Testis (tissue), 3 donors: ENCODE results near the gene CALML6. TPM values are rescaled to one million over a fixed set of nuclear protein-coding genes. Genes with fewer than 3 reads are reported as not detected.

Source experiments
- DNase-seq: peaks from one replicate; pipeline ENCODE4 v3.0.0-alpha.2; 2019
- H3K27ac ChIP-seq, 2 donors: fragments of 200-600 bp; sonication (generic); one replicate each; pipeline ENCODE4 v1.5.1; 2019
- H3K27me3 ChIP-seq: fragments of 200-600 bp; sonication (generic); one replicate; pipeline ENCODE4 v1.5.1; 2019
- H3K36me3 ChIP-seq: fragments of 200-600 bp; sonication (generic); one replicate; pipeline ENCODE4 v1.5.1; 2017; ENCODE audit warnings: low read depth; ENCODE audit errors: missing control alignments
- H3K4me1 ChIP-seq: fragments of 200-600 bp; sonication (generic); one replicate; pipeline ENCODE4 v1.5.1; 2019
- H3K4me3 ChIP-seq, 2 donors: fragments of 200-600 bp; sonication (generic); one replicate each; pipeline ENCODE4 v1.5.1; 2017 to 2019
- H3K9me3 ChIP-seq: fragments of 200-600 bp; sonication (generic); one replicate; pipeline ENCODE4 v1.5.1; 2017
- POLR2A ChIP-seq: fragments of 450-650 bp; IDR thresholded peaks from one replicate; pipeline ENCODE4 v1.6.1; 2017; ENCODE audit warnings: antibody characterized with exemption, mild to moderate bottlenecking, moderate library complexity
- WGBS, 2 donors: methylation state at CpG; one replicate each; pipeline ENCODE4 v1.1.5; 2018; 5-methylcytosine and 5-hydroxymethylcytosine counted together
- intact Hi-C: fragments of 100-400 bp; cut with DNase I; formaldehyde crosslinking; loops from one replicate; pipeline ENCODE4 v1.15.1; 2023; ENCODE audit warnings: low total_unique reads
- polyA plus RNA-seq: library from polyadenylated mRNA; stranded (reverse); fragments of 350-450 nt; fragmentation: Illumina TruSeq; extraction: RNeasy Lipid Tissue Mini Kit (QIAGEN cat#74804); gene quantifications from one replicate; pipeline ENCODE4 v1.2.3, GENCODE V29; 2014; ENCODE audit warnings: low read depth, low replicate concordance; ENCODE audit not compliant: insufficient read depth
- total RNA-seq, 2 donors: library from RNA; depleted of rRNA; stranded (reverse); fragments of >200 nt; gene quantifications; one replicate each; pipeline ENCODE4 v1.2.3, GENCODE V29; 2016
- TF ChIP-seq, protein P1 (sequence below), 3 experiments: fragments of 450-650 bp in 2 of 3; fragments of 200-600 bp in 1 of 3; sonication (generic) in 1 of 3; IDR thresholded peaks; one replicate each; pipeline ENCODE4 v1.5.1; 2016 to 2019; ENCODE audit warnings: antibody characterized with exemption in 3 of 3, mild to moderate bottlenecking in 2 of 3, moderate library complexity in 1 of 3

CALML6 gene
- total and polyA plus RNA-seq, 3 donors from 2014 or later: 0.96 to 2.1 (median 1.2) TPM

DNA sequence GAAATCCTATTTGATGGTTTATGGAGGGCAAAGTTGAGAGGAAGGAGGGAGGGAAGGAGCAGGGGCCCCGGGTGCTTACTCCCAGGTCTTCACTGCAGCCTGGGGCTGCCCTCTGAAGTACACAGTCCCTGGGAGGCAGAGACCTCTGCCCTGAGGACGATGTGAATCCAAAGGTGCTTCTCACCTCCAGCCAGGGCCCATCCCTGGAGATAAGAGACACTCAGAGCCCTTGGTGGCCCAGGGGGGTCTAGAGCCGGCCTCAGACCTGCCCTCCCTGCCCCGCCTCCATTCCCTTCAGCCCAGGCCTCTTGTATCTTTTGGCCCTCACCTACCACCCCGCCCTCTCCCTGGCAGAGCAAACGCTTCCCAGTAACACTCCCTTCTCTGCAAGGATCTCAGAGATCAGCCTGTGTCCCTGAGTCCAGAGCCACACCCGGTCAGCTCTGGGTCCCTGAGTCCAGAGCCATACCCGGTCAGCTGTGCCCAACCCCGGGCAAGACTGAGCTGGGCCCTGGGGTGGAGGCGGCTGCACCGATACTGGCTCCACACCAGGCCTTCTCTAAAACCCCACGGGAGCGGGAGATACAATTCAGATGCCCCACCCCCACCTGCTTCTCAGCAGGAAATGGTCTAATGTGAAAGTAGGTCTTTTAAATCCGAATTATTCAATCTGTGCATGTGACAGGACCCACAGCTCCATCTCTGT is 20.6 kb upstream of the CALML6 start:
- TF ChIP-seq, protein P1, sequence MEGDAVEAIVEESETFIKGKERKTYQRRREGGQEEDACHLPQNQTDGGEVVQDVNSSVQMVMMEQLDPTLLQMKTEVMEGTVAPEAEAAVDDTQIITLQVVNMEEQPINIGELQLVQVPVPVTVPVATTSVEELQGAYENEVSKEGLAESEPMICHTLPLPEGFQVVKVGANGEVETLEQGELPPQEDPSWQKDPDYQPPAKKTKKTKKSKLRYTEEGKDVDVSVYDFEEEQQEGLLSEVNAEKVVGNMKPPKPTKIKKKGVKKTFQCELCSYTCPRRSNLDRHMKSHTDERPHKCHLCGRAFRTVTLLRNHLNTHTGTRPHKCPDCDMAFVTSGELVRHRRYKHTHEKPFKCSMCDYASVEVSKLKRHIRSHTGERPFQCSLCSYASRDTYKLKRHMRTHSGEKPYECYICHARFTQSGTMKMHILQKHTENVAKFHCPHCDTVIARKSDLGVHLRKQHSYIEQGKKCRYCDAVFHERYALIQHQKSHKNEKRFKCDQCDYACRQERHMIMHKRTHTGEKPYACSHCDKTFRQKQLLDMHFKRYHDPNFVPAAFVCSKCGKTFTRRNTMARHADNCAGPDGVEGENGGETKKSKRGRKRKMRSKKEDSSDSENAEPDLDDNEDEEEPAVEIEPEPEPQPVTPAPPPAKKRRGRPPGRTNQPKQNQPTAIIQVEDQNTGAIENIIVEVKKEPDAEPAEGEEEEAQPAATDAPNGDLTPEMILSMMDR (IDR thresholded peaks at IDR 0.05): no peak
- no peak for TF ChIP-seq POLR2A
- H3K9me3 ChIP-seq: no peaks in the 10 kb centered on the region
- H3K4me1 ChIP-seq: peaks cover 24% of the 10 kb centered on the region
- no peak overlapping the region for H3K27ac ChIP-seq
- no peaks in the 10 kb centered on the region for H3K27me3 ChIP-seq
- H3K4me3 ChIP-seq: no peak overlapping the region
- intact Hi-C loops: no loop called here
- 26 to 36% methylated on average over 7 to 14 of the region's 14 CpGs for WGBS, 2 donors
- DNase-seq: peak; percentile 73
- no peaks in the 10 kb centered on the region for H3K36me3 ChIP-seq

DNA sequence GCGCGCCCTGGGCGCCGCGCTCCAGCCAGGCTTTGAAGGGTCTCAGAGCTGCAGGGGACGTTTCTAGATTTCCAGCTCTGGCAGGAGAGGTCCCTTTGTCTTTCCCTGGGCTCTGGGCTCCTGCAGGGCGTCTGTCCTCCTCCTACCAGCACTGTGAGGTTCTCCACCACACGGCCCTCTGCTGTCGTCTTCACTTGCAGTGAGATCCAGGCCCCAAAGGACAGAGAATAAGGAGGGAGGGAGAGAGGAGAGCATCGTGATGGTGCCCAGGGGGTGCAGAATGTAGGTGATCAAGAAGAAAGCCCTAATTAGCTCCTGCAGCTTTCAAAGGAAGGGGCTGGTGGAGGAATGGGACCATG is 20.0 kb upstream of the CALML6 start:
- no peaks in the 10 kb centered on the region for H3K36me3 ChIP-seq
- DNase-seq: no peak
- no peak overlapping the region for H3K4me3 ChIP-seq
- H3K27ac ChIP-seq: no peak overlapping the region
- no peaks in the 10 kb centered on the region for H3K27me3 ChIP-seq
- TF ChIP-seq, protein P1 (IDR thresholded peaks at IDR 0.05): no peak
- TF ChIP-seq POLR2A: no peak
- no peaks in the 10 kb centered on the region for H3K9me3 ChIP-seq
- intact Hi-C loops: no loop called here
- WGBS, 2 donors: 41 to 48% methylated on average over 10 of the region's 10 CpGs
- H3K4me1 ChIP-seq: peaks cover 24% of the 10 kb centered on the region

DNA sequence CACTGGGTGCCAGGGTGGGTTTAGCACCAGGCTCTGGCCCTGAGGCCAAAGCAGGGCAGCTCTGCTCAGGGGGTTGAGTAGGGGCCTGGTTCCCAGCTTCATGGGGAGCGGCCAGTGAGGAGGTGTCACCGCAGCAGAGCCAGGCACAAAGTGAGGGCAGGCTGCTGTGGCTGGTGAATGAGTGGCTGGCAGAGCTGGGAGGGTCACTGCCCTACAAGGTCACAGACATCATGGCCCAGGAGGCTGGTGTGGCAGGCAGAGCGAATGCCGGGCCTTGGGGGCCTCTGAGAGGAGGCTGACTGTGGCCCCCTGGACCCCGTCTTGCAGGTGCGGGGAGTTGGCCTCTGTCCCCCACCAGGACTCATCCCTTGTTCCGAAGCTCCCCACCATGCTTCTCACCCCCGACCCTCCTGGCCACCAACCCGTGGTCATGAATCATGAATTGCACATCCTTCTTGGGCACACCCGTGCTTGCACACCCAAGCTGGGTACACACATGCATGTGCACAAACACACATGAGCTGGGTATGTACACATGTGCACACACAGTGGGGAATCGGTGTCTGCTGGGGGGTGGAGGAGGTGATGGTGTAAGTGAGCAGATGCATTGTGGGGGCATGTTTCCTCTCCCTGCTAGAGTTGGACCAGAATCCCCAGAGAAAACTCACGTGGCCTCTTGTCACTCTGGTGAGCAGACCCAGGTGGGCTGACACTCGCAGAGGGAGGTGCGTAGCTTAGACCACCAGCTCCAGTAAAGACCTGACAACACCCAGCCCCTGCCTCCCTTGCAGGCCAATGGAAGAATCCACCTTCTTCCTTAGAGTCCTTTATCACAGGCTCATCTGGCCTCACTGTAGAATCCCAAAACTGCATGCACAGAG is 19.4 kb upstream of the CALML6 start:
- Histone ChIP-seq H3K9me3 (no peaks in the 10 kb centered on the region), H3K4me1 (peaks cover 24% of the 10 kb centered on the region), H3K27ac (no peak overlapping the region), H3K4me3 (no peak overlapping the region), H3K36me3 (no peaks in the 10 kb centered on the region), H3K27me3 (no peaks in the 10 kb centered on the region)
- 74 to 84% methylated on average over 14 of the region's 14 CpGs for WGBS, 2 donors
- no peak for TF ChIP-seq POLR2A
- TF ChIP-seq, protein P1 (IDR thresholded peaks at IDR 0.05): no peak
- intact Hi-C loops: no loop called here
- no peak for DNase-seq

DNA sequence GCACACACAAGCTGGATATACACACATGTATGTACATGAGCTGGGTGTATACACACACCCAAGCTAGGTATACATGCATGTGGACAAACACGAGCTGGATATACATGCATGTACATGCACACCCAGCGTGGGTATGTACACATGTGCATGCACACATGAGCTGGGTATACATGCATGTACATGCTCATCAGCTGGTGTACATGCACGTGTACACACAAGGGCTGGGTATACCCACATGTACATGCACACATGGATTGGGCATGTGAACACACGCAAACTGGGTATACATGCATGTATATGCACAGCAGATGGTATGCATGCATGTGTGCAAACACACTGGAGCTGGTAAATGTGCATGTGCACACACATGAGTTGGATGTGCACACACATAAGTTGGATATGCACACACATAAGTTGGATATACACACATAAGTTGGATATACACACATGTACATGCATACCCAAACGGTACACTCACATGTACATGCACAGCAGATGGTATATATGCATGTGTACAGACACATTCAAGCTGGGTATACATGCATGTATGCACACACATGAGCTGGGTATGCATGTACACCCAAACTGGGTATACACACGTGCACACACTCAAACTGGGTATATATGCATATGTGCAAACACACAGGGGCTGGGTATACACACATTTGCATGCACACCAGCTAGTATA is 16.7 kb upstream of the CALML6 start:
- no peak overlapping the region for H3K27ac ChIP-seq
- intact Hi-C loops: no loop called here
- no peaks in the 10 kb centered on the region for H3K36me3 ChIP-seq
- no peak for TF ChIP-seq POLR2A
- TF ChIP-seq, protein P1 (IDR thresholded peaks at IDR 0.05): no peak
- H3K9me3 ChIP-seq: no peaks in the 10 kb centered on the region
- H3K4me1 ChIP-seq: peaks cover 11% of the 10 kb centered on the region
- no peaks in the 10 kb centered on the region for H3K27me3 ChIP-seq
- no peak overlapping the region for H3K4me3 ChIP-seq
- DNase-seq: no peak
- 82 to 88% methylated on average over 6 of the region's 6 CpGs for WGBS, 2 donors
